H1 (cell line): ENCODE data around the gene PAX3. TPM values are rescaled to one million over a fixed set of nuclear protein-coding genes. Genes with fewer than 3 reads are reported as not detected.

Experiments
- CTCF ChIA-PET: fragments of 300-600 bp; sonication (Branson Sonifier 250); formaldehyde crosslinking; loops from one replicate; lab custom pipeline; 2021; ENCODE audit not compliant: partially characterized antibody; lab: Charles Lee
- POLR2A ChIA-PET: fragments of 300-600 bp; sonication (Branson Sonifier 250); formaldehyde crosslinking; loops from one replicate; lab custom pipeline; 2021; ENCODE audit warnings: inconsistent platforms; ENCODE audit not compliant: partially characterized antibody; lab: Charles Lee
- DNase-seq, 2 experiments: peaks; one replicate each; pipeline versions ENCODE4 v3.0.0 to v3.0.0-alpha.2; 2010 to 2022; ENCODE audit warnings: low spot score in 2 of 2, low read depth in 1 of 2, mixed read lengths in 1 of 2
- FAIRE-seq: peaks from 2 replicates; lab custom pipeline; 2011; peaks lifted over from hg19 to GRCh38; lab: Jason Lieb, UNC
- H2AFZ ChIP-seq: 2 replicates; pipeline ENCODE4 v1.8.1; 2012; ENCODE audit warnings: low read length, inconsistent platforms
- H2AK5ac ChIP-seq: 2 replicates; pipeline ENCODE4 v1.6.1; 2013; ENCODE audit warnings: low read depth, low read length
- H2BK120ac ChIP-seq: replicated peaks from 2 replicates; pipeline ENCODE3; 2013; ENCODE audit warnings: low read depth, low read length, inconsistent platforms
- H2BK12ac ChIP-seq: 2 replicates; pipeline ENCODE4 v1.6.1; 2013; ENCODE audit warnings: low read depth, low read length
- H2BK15ac ChIP-seq: 2 replicates; pipeline ENCODE4 v1.6.1; 2013; ENCODE audit warnings: low read length
- H2BK20ac ChIP-seq: 2 replicates; pipeline ENCODE4 v1.6.1; 2013; ENCODE audit warnings: low read length
- H2BK5ac ChIP-seq: 2 replicates; pipeline ENCODE4 v1.6.1; 2013; ENCODE audit warnings: low read depth, low read length
- H3K14ac ChIP-seq: 2 replicates; pipeline ENCODE4 v1.6.1; 2013; ENCODE audit warnings: inconsistent platforms; ENCODE audit not compliant: insufficient read length
- H3K18ac ChIP-seq: 2 replicates; pipeline ENCODE4 v1.6.1; 2013; ENCODE audit warnings: low read length; ENCODE audit errors: extremely low read depth
- H3K23ac ChIP-seq: 2 replicates; pipeline ENCODE4 v1.6.1; 2013; ENCODE audit warnings: inconsistent platforms; ENCODE audit not compliant: insufficient read length
- H3K23me2 ChIP-seq: 2 replicates; pipeline ENCODE4 v1.6.1; 2013; ENCODE audit warnings: low read depth, low read length
- H3K27ac ChIP-seq: 2 replicates; pipeline ENCODE4 v1.6.1; 2011; ENCODE audit warnings: low read depth, low read length, inconsistent platforms
- H3K27me3 ChIP-seq, 4 experiments: replicated peaks in 1 of 4; 1 replicate in 1 of 4; 2 replicates in 3 of 4; pipeline versions ENCODE4 v1.6.1 to v1.8.1; 2011 to 2013; ENCODE audit warnings: low read length in 3 of 4, mild to moderate bottlenecking in 3 of 4, inconsistent platforms in 2 of 4, mixed read lengths in 2 of 4, moderate library complexity in 1 of 4; ENCODE audit not compliant: control insufficient read depth in 3 of 4, insufficient read depth in 3 of 4; ENCODE audit errors: extremely low read depth in 1 of 4
- H3K36me3 ChIP-seq, 4 experiments: 2 replicates each; pipeline versions ENCODE4 v1.6.1 to v1.8.1; 2011 to 2013; ENCODE audit warnings: mild to moderate bottlenecking in 4 of 4, low read length in 3 of 4, moderate library complexity in 2 of 4, control low read depth in 1 of 4, inconsistent platforms in 1 of 4; ENCODE audit not compliant: insufficient read depth in 4 of 4, control insufficient read depth in 2 of 4
- H3K4ac ChIP-seq: replicated peaks from 2 replicates; pipeline ENCODE3; 2013; ENCODE audit warnings: low read length, low read depth, mixed read lengths, inconsistent platforms; ENCODE audit not compliant: insufficient read length
- H3K4me1 ChIP-seq, 4 experiments: replicated peaks in 1 of 4; 1 replicate in 1 of 4; 2 replicates in 3 of 4; pipeline versions ENCODE4 v1.6.1 to v1.8.1; 2011 to 2013; ENCODE audit warnings: low read length in 3 of 4, inconsistent platforms in 2 of 4, mixed read lengths in 1 of 4; ENCODE audit not compliant: insufficient read depth in 4 of 4, control insufficient read depth in 3 of 4
- H3K4me2 ChIP-seq, 2 experiments: 2 replicates each; pipeline versions ENCODE4 v1.6.1 to v1.8.1; 2011 to 2013; ENCODE audit warnings: low read depth in 2 of 2, low read length in 2 of 2, control low read depth in 1 of 2, inconsistent platforms in 1 of 2, mild to moderate bottlenecking in 1 of 2; ENCODE audit not compliant: insufficient read depth in 1 of 2
- H3K4me3 ChIP-seq, 4 experiments: fragments of 200-600, 300-600 bp in 1 of 4; sonication (generic), shearing (Covaris generic), sonication (Bioruptor Twin) in 1 of 4; 2 replicates each; pipeline versions ENCODE4 v1.5.1 to v1.8.1; 2011 to 2016; ENCODE audit warnings: low read length in 4 of 4, low read depth in 3 of 4, control low read depth in 2 of 4, inconsistent platforms in 2 of 4, mild to moderate bottlenecking in 2 of 4, mixed read lengths in 1 of 4, moderate library complexity in 1 of 4; ENCODE audit not compliant: insufficient read depth in 2 of 4; ENCODE audit errors: extremely low read depth in 1 of 4
- H3K56ac ChIP-seq: replicated peaks from 2 replicates; pipeline ENCODE3; 2013; ENCODE audit warnings: low read depth, mild to moderate bottlenecking, mixed read lengths, low read length, inconsistent platforms; ENCODE audit not compliant: insufficient read length
- H3K79me1 ChIP-seq: 2 replicates; pipeline ENCODE4 v1.6.1; 2013; ENCODE audit warnings: low read depth, low read length, control low read depth
- H3K79me2 ChIP-seq, 2 experiments: 2 replicates each; pipeline versions ENCODE4 v1.6.1 to v1.8.1; 2012 to 2013; ENCODE audit warnings: low read length in 2 of 2, mild to moderate bottlenecking in 2 of 2, inconsistent platforms in 1 of 2; ENCODE audit not compliant: insufficient read depth in 2 of 2, control insufficient read depth in 1 of 2
- H3K9ac ChIP-seq, 4 experiments: replicated peaks in 1 of 4; 1 replicate in 1 of 4; 2 replicates in 3 of 4; pipeline versions ENCODE4 v1.6.1 to v1.8.1; 2011 to 2013; ENCODE audit warnings: low read depth in 3 of 4, low read length in 3 of 4, control low read depth in 2 of 4, mild to moderate bottlenecking in 2 of 4, moderate library complexity in 2 of 4, inconsistent platforms in 1 of 4; ENCODE audit errors: extremely low read depth in 1 of 4
- H3K9me3 ChIP-seq, 2 experiments: 2 replicates each; pipeline versions ENCODE4 v1.6.1 to v1.8.1; 2012 to 2013; ENCODE audit warnings: mild to moderate bottlenecking in 2 of 2, moderate library complexity in 2 of 2, control low read depth in 1 of 2, inconsistent platforms in 1 of 2, low read depth in 1 of 2, low read length in 1 of 2, mixed read lengths in 1 of 2; ENCODE audit not compliant: insufficient read depth in 2 of 2
- H4K20me1 ChIP-seq, 2 experiments: replicated peaks in 1 of 2; 2 replicates each; pipeline versions ENCODE3 to v1.8.1; 2011 to 2013; ENCODE audit warnings: inconsistent platforms in 2 of 2, low read length in 2 of 2, mild to moderate bottlenecking in 1 of 2; ENCODE audit not compliant: insufficient read depth in 2 of 2, control insufficient read depth in 1 of 2
- H4K5ac ChIP-seq: 2 replicates; pipeline ENCODE4 v1.6.1; 2013; ENCODE audit warnings: low read length, low read depth, mixed read lengths, inconsistent platforms; ENCODE audit not compliant: insufficient read length
- H4K8ac ChIP-seq: 2 replicates; pipeline ENCODE4 v1.8.0; 2013; ENCODE audit warnings: mild to moderate bottlenecking, moderate library complexity, low read length, inconsistent platforms; ENCODE audit not compliant: insufficient read depth; ENCODE audit errors: extremely low read depth
- H4K91ac ChIP-seq: replicated peaks from 2 replicates; pipeline ENCODE3; 2013; ENCODE audit warnings: low read length, mixed read lengths, inconsistent platforms; ENCODE audit not compliant: insufficient read length
- SP1 ChIP-seq: IDR thresholded peaks from 2 replicates; pipeline ENCODE4 v1.6.1; 2011; ENCODE audit warnings: low read depth, low read length
- WGBS, 2 experiments: shearing (Covaris generic) in 1 of 2; methylation state at CpG; one replicate each; pipeline versions ENCODE4 v1.1.6 to v1.1.7; 2013 to 2015; ENCODE audit warnings: low lambda C conversion rate in 2 of 2, mixed read lengths in 2 of 2, inconsistent platforms in 1 of 2, low coverage in 1 of 2, missing lambda C conversion rate in 1 of 2; ENCODE audit not compliant: insufficient replicate concordance in 2 of 2, insufficient coverage in 1 of 2, insufficient read length in 1 of 2; ENCODE audit errors: extremely low coverage in 1 of 2, missing lambda C conversion rate in 1 of 2; 5-methylcytosine and 5-hydroxymethylcytosine counted together
- polyA plus RNA-seq, 7 experiments: library from polyadenylated mRNA; depleted of rRNA in 3 of 7; stranded (reverse) in 5 of 7; unstranded in 2 of 7; fragments of >200 nt in 5 of 7; fragments of 200-250 nt in 2 of 7; gene quantifications; 1 replicate in 5 of 7; 2 replicates in 1 of 7; 4 replicates in 1 of 7; pipeline versions ENCODE4 v1.2.1 to v1.2.3, GENCODE V29; 2011 to 2013; ENCODE audit warnings: missing spikeins in 2 of 7, mixed read lengths in 2 of 7
- total RNA-seq: library from RNA; stranded (reverse); fragmentation: NEBNext Ultra II Directional; extraction: Animal tissue kit (Norgen Biotek cat#: 25700); gene quantifications from 2 replicates; pipeline ENCODE4 v1.2.1, GENCODE V29; 2021

Gene PAX3
- total and polyA plus RNA-seq, 2 of the 8 experiments (the other 6 are each of a cell fraction or from before 2014, with no cell fraction given), result 0.33 TPM; not detected in 1

GRCh38 chr2:222174450-222174849 lies 124.3 kb downstream of the PAX3 start:
- Histone ChIP-seq H3K9ac (no peak overlapping the region), H3K27me3 (no peaks in the 10 kb centered on the region; a peak in 1 of 7 replicates), H2BK5ac (no peak overlapping the region), H3K27ac (no peak overlapping the region), H3K4me1 (peaks cover 0 to 3% (median 0%) of the 10 kb centered on the region in 4 experiments; a peak in 1 of 7 replicates), H4K8ac (no peak overlapping the region), H2BK120ac (no peak overlapping the region), H4K20me1 (no peaks in the 10 kb centered on the region), H2AFZ (no peak overlapping the region), H2AK5ac (no peak overlapping the region), H3K4me3 (no peak overlapping the region), H2BK15ac (no peak overlapping the region), H3K18ac (no peak overlapping the region), H4K91ac (no peak overlapping the region), H3K23me2 (no peaks in the 10 kb centered on the region), H3K23ac (no peak overlapping the region), H3K56ac (no peak overlapping the region), H3K79me2 (no peaks in the 10 kb centered on the region), H2BK12ac (no peak overlapping the region), H3K79me1 (no peaks in the 10 kb centered on the region), H3K14ac (no peak overlapping the region), H2BK20ac (no peak overlapping the region), H4K5ac (no peak overlapping the region), H3K4me2 (no peak overlapping the region), H3K36me3 (no peaks in the 10 kb centered on the region; a peak in 1 of 8 replicates), H3K4ac (no peak overlapping the region), H3K9me3 (no peaks in the 10 kb centered on the region)
- ChIA-PET POLR2A (no interaction called here), CTCF (interaction anchor here (0.8 kb wide), 1 partner anchor 60 kb away, joined by 4 read pairs; no protein-coding TSS in a partner anchor)
- FAIRE-seq (peak; percentile 79), DNase-seq (peak in 1 of 2 experiments; percentile 10)
- no peak for TF ChIP-seq SP1
- WGBS, 2 experiments, result 40% methylated on average over 3 of the region's 3 CpGs; no CpG with 5 or more reads in 1 of the 2 experiments
